A549 (cell line): ENCODE results near the gene PXDC1. TPM values are rescaled to one million over a fixed set of nuclear protein-coding genes. Genes with fewer than 3 reads are reported as not detected.
A peak's percentile ranks its signal among the peaks of the same experiment; 100 is the strongest.

Experiments
- ATAC-seq, 2 experiments: fragments of 200-7000 bp in 1 of 2; fragments of >200 bp in 1 of 2; cut with Nextera tagmentation in 1 of 2; cut with Tn5 transposase in 1 of 2; 3 replicates each; pipeline versions ENCODE4 v1.8.0 to v1.9.1; 2018 to 2020; ENCODE audit warnings: mild to moderate bottlenecking in 1 of 2, moderate library complexity in 1 of 2
- CTCF ChIA-PET: fragments of 300-600 bp; sonication (Branson Sonifier 250); formaldehyde crosslinking; extraction: SDS; loops from one replicate; lab custom pipeline; 2021; ENCODE audit warnings: antibody characterized with exemption, inconsistent platforms; lab: Yijun Ruan, JAX
- POLR2A ChIA-PET: fragments of 350-600 bp; formaldehyde crosslinking; extraction: SDS; loops from one replicate; lab custom pipeline; 2021; ENCODE audit warnings: antibody characterized with exemption, inconsistent platforms; lab: Yijun Ruan, JAX
- DNase-seq, 2 experiments: peaks; one replicate each; pipeline versions ENCODE4 v3.0.0 to v3.0.0-alpha.2; 2011 to 2016; ENCODE audit warnings: low read depth in 1 of 2, low spot score in 1 of 2
- FAIRE-seq: peaks from 2 replicates; lab custom pipeline; 2011; peaks lifted over from hg19 to GRCh38; lab: Jason Lieb, UNC
- H3K27ac ChIP-seq, 2 experiments: fragments of >200 bp; sonication (Bioruptor Twin); formaldehyde crosslinking; 3 replicates each; pipeline ENCODE4 v1.5.1; 2016 to 2017
- H3K4me1 ChIP-seq: fragments of >200 bp; sonication (Bioruptor Twin); formaldehyde crosslinking; 3 replicates; pipeline ENCODE4 v1.6.1; 2016
- H3K4me2 ChIP-seq: fragments of >200 bp; sonication (Bioruptor Twin); formaldehyde crosslinking; 3 replicates; pipeline ENCODE4 v1.6.1; 2016
- H3K4me3 ChIP-seq: fragments of >200 bp; sonication (Bioruptor Twin); formaldehyde crosslinking; 3 replicates; pipeline ENCODE4 v1.5.1; 2016
- H3K9me3 ChIP-seq: fragments of >200 bp; sonication (Bioruptor Twin); formaldehyde crosslinking; 3 replicates; pipeline ENCODE4 v1.6.1; 2016
- ATOH8 ChIP-seq: fragments of 250-450 bp; sonication (Bioruptor Pico); IDR thresholded peaks from 2 replicates; pipeline ENCODE4 v1.5.0; 2020; ENCODE audit warnings: low read depth, mild to moderate bottlenecking, moderate library complexity
- CBX2 ChIP-seq: fragments of 200-600 bp; sonication (generic); IDR thresholded peaks from 2 replicates; pipeline ENCODE4 v1.6.1; 2016; ENCODE audit warnings: low read depth, mild to moderate bottlenecking, borderline replicate concordance
- CBX8 ChIP-seq: fragments of 200-600 bp; sonication (generic); IDR thresholded peaks from 2 replicates; pipeline ENCODE4 v1.6.1; 2016
- ESRRA ChIP-seq: fragments of 150-350 bp; IDR thresholded peaks from 2 replicates; pipeline ENCODE4 v1.6.1; 2014; ENCODE audit warnings: mild to moderate bottlenecking, low read length, borderline replicate concordance
- FOSB ChIP-seq: fragments of 250-450 bp; sonication (Bioruptor Pico); IDR thresholded peaks from 2 replicates; pipeline ENCODE4 v1.5.0; 2020; ENCODE audit warnings: mild to moderate bottlenecking, moderate library complexity
- FOXS1 ChIP-seq: fragments of 250-450 bp; sonication (Bioruptor Pico); IDR thresholded peaks from 2 replicates; pipeline ENCODE4 v1.5.0; 2020; ENCODE audit warnings: mild to moderate bottlenecking, moderate library complexity
- HOXB5 ChIP-seq: fragments of 250-450 bp; sonication (Bioruptor Pico); IDR thresholded peaks from 2 replicates; pipeline ENCODE4 v1.5.0; 2020; ENCODE audit warnings: mild to moderate bottlenecking, moderate library complexity
- MAFK ChIP-seq: fragments of 450-650 bp; IDR thresholded peaks from 2 replicates; pipeline ENCODE4 v1.6.1; 2014; ENCODE audit not compliant: partially characterized antibody
- MAX ChIP-seq: IDR thresholded peaks from 2 replicates; pipeline ENCODE4 v1.6.1; 2012
- NFE2L2 ChIP-seq: fragments of 150-350 bp; conservative IDR thresholded peaks from 2 replicates; pipeline ENCODE4 v1.6.1; 2014; ENCODE audit warnings: low read length
- NPAS2 ChIP-seq: fragments of 250-450 bp; sonication (Bioruptor Pico); IDR thresholded peaks from 2 replicates; pipeline ENCODE4 v1.8.0; 2022; ENCODE audit warnings: mild to moderate bottlenecking, moderate library complexity, borderline replicate concordance
- RAD21 ChIP-seq, 2 experiments: fragments of >200 bp in 1 of 2; sonication (Bioruptor Twin) in 1 of 2; formaldehyde crosslinking in 1 of 2; IDR thresholded peaks in 1 of 2; conservative IDR thresholded peaks in 1 of 2; 2 replicates in 1 of 2; 3 replicates in 1 of 2; pipeline ENCODE4 v1.6.1; 2012 to 2018; ENCODE audit warnings: inconsistent platforms in 1 of 2
- RARB ChIP-seq: fragments of 250-450 bp; sonication (Bioruptor Pico); IDR thresholded peaks from 2 replicates; pipeline ENCODE4 v1.8.0; 2021; ENCODE audit warnings: mild to moderate bottlenecking, moderate library complexity
- RCOR1 ChIP-seq: fragments of 150-350 bp; IDR thresholded peaks from 2 replicates; pipeline ENCODE4 v1.6.1; 2014; ENCODE audit warnings: antibody characterized with exemption, low read length, low read depth
- SMC3 ChIP-seq: fragments of >200 bp; sonication (Bioruptor Twin); formaldehyde crosslinking; IDR thresholded peaks from 3 replicates; pipeline ENCODE4 v1.6.1; 2018; ENCODE audit warnings: inconsistent platforms
- SREBF2 ChIP-seq: fragments of 450-650 bp; IDR thresholded peaks from 2 replicates; pipeline ENCODE4 v1.6.1; 2014; ENCODE audit warnings: mild to moderate bottlenecking, moderate library complexity
- WGBS: methylation state at CpG from one replicate; pipeline ENCODE4 v1.1.6; 2017; ENCODE audit errors: missing lambda C conversion rate; 5-methylcytosine and 5-hydroxymethylcytosine counted together
- polyA plus RNA-seq, 4 experiments: library from polyadenylated mRNA; depleted of rRNA in 3 of 4; stranded (reverse); fragments of >200 nt; fragmentation: RNase III in 1 of 4; extraction: RNeasy Plus Mini Kit Qiagen cat#74134 plus additional on column Dnase treatment in 1 of 4; gene quantifications; 2 replicates in 3 of 4; 3 replicates in 1 of 4; pipeline ENCODE4 v1.2.3, GENCODE V29; 2011 to 2017
- TF ChIP-seq, protein P1 (sequence below): IDR thresholded peaks from 2 replicates; pipeline ENCODE4 v1.6.1; 2012; ENCODE audit warnings: low read depth, borderline replicate concordance

Gene PXDC1
- polyA plus RNA-seq, 2 of the 4 experiments (the other 2 are of a cell fraction), result 2.5 to 6.6 TPM

DNA sequence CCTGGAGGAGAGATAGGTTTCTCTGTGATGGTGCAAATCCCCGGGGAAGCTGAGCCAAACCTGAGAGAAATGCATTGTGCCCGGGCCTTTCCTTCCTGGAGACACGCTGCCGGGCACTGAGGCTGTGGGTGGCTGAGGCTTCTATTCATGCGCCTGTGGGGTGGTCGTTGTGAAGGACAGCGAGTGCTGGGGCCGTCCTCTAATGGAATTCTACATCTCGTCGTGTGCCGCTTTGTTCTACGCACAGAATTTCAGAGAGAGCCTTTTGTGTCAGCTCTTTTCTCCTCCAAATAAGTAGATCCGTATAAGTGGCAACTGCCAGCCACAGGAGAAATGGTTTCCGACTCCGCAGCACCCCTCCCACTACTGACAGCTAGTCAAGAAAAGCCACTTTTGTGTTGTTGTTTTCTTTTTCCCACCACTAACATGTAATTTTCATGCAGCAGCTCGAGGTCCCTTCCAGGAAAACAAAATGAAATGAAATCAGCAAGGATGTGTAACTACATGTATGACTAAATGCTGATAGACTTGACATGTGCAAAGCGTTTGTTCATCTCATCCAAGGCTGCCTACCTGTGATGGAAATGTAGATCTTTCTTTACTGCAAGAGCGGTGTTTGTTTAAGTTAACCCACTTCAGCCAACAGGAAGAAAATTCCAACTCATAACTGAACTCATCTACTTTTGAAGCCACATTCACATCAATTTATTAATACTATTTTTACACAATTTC, 26.4 kb upstream of the PXDC1 start:
- POLR2A ChIA-PET, result no interaction called here
- CTCF ChIA-PET, result interaction anchor here (1.1 kb wide), 1 partner anchor 14 kb away, joined by 3 read pairs; no protein-coding TSS in a partner anchor
- DNase-seq, result no peak
- H3K27ac ChIP-seq, result no peak overlapping the region
- TF ChIP-seq NPAS2 (CRISPR knock-in tag), result no peak
- no peak for TF ChIP-seq ATOH8
- TF ChIP-seq, all 56 proteins: peak for 0
- WGBS, result 86% methylated on average over 18 of the region's 18 CpGs
- FAIRE-seq (no peak), ATAC-seq (no peak)
- Histone ChIP-seq H3K4me3 (no peak overlapping the region), H3K9me3 (no peaks in the 10 kb centered on the region), H3K4me1 (no peaks in the 10 kb centered on the region), H3K4me2 (no peak overlapping the region)

DNA sequence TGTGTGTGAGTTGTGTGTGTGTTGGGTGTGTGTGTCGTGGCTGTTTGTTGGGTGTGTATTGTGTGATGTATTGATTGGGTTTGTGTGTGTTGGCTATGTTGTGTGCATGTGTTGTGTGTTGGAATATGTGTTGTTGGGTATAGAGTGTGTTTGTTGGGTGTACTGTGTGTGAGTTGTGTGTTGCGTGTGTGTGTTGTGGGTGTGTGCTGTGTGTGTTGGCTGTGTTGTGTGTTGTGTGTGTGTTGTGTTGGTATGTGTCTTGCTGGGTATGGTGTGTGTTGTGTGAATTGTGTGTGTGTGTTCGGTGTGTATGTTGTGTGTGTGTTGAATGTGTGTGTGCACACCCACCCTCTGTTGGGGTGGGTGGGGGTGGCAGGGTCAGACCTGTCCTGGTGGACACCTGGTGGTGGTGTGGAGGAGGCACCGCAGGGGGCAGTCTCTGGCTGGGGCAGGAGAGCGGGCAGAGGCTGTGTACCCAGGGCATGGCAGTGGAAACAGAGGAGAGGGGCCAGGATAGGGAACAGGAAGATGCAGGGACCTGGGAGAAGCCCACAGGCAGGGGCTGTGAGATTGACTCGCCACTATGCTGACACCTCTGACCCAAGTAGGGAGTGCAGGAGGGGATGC, 25.5 kb upstream of the PXDC1 start:
- FAIRE-seq, result no peak
- ChIA-PET CTCF (interaction anchor here (1.1 kb wide), 1 partner anchor 15 kb away, joined by 3 read pairs; no protein-coding TSS in a partner anchor), POLR2A (no interaction called here)
- Histone ChIP-seq H3K27ac (no peak overlapping the region), H3K4me2 (no peak overlapping the region), H3K4me3 (no peak overlapping the region)
- 61% methylated on average over 6 of the region's 6 CpGs for WGBS
- no peak for TF ChIP-seq HOXB5
- TF ChIP-seq ESRRA, result no peak
- no peak for TF ChIP-seq RAD21 (conservative IDR thresholded peaks at IDR 0.05 in 1 of 2, IDR thresholded peaks at IDR 0.05 in 1 of 2)
- TF ChIP-seq RCOR1, result no peak
- TF ChIP-seq CBX8, result no peak
- no peak for TF ChIP-seq MAX
- no peak for TF ChIP-seq FOXS1
- TF ChIP-seq RARB (CRISPR knock-in tag), result no peak
- TF ChIP-seq SMC3, result no peak
- TF ChIP-seq NFE2L2, result no peak
- TF ChIP-seq SREBF2, result no peak
- no peak for TF ChIP-seq NPAS2 (CRISPR knock-in tag)
- TF ChIP-seq, all 56 proteins: peak for 0
- ATAC-seq (peak; percentile 73; a peak in 5 of 6 replicates), DNase-seq (peak; percentile 21 to 51)
- Histone ChIP-seq H3K4me1 (no peaks in the 10 kb centered on the region), H3K9me3 (no peaks in the 10 kb centered on the region)

GRCh38 chr6:3775847-3776246, 24.3 kb upstream of the PXDC1 start:
- no peak for TF ChIP-seq SREBF2
- TF ChIP-seq, protein P1, sequence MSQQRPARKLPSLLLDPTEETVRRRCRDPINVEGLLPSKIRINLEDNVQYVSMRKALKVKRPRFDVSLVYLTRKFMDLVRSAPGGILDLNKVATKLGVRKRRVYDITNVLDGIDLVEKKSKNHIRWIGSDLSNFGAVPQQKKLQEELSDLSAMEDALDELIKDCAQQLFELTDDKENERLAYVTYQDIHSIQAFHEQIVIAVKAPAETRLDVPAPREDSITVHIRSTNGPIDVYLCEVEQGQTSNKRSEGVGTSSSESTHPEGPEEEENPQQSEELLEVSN, result no peak
- TF ChIP-seq CBX2, result no peak
- TF ChIP-seq MAFK, result no peak
- no peak for TF ChIP-seq RCOR1
- no peak for TF ChIP-seq FOSB (CRISPR knock-in tag)
- TF ChIP-seq, all 56 proteins: peak for 0
- CTCF ChIA-PET, result interaction anchor here (0.9 to 2.1 kb wide), 3 partner anchors 21 to 43 kb away, joined by 3 to 12 read pairs (median 4); no protein-coding TSS in a partner anchor
- WGBS, result 100% methylated on average over 3 of the region's 4 CpGs
- Histone ChIP-seq H3K4me2 (no peak overlapping the region), H3K4me1 (no peaks in the 10 kb centered on the region), H3K27ac (no peak overlapping the region), H3K4me3 (no peak overlapping the region), H3K9me3 (no peaks in the 10 kb centered on the region)
- ATAC-seq (no peak), FAIRE-seq (no peak), DNase-seq (no peak)
- POLR2A ChIA-PET, result no interaction called here
